ENCODE measurements around the gene GRAMD1B.
"Not testable (repeated sequence)": the region's sequence is repeated elsewhere in the genome, so short reads cannot be mapped to it uniquely, and the experiment has no call there.

GRAMD1B gene

DNA sequence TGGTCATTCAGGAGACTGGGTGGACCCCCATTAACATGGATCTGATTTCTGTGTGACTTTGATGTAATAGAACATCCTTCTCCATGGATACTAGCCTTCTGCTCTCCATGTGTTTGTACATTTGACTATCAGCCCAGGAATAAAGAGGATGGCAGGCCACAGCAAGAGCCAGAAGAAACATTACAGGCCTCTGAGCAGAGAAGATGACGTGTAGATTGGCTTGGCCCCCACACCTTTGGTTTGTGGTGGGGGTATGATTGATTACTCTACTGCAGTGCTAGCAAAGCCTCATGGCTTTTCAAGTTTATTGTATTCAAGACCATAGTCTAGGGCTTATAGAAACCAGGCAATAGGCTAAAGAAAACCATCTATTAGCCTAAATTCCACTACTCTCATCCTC is 77.0 kb downstream of the GRAMD1B start:
- TF ChIP-seq, protein P1, sequence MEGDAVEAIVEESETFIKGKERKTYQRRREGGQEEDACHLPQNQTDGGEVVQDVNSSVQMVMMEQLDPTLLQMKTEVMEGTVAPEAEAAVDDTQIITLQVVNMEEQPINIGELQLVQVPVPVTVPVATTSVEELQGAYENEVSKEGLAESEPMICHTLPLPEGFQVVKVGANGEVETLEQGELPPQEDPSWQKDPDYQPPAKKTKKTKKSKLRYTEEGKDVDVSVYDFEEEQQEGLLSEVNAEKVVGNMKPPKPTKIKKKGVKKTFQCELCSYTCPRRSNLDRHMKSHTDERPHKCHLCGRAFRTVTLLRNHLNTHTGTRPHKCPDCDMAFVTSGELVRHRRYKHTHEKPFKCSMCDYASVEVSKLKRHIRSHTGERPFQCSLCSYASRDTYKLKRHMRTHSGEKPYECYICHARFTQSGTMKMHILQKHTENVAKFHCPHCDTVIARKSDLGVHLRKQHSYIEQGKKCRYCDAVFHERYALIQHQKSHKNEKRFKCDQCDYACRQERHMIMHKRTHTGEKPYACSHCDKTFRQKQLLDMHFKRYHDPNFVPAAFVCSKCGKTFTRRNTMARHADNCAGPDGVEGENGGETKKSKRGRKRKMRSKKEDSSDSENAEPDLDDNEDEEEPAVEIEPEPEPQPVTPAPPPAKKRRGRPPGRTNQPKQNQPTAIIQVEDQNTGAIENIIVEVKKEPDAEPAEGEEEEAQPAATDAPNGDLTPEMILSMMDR (IDR thresholded peaks at IDR 0.05; ENCODE audit: low read depth, low read length), result no peak
- TF ChIP-seq POLR2A (IDR thresholded peaks at IDR 0.05; ENCODE audit: extremely low read depth, insufficient read length) (no peak), MYC (IDR thresholded peaks at IDR 0.05; ENCODE audit: low read depth, low read length) (no peak)
- TF ChIP-seq, protein P2, sequence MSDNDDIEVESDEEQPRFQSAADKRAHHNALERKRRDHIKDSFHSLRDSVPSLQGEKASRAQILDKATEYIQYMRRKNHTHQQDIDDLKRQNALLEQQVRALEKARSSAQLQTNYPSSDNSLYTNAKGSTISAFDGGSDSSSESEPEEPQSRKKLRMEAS (IDR thresholded peaks at IDR 0.05; ENCODE audit: low read depth, low read length), result no peak
- no peak for DNase-seq (ENCODE audit: low read depth)
- no peak overlapping the region for H3K4me3 ChIP-seq (ENCODE audit: low read depth, low read length)

GRCh38 chr11:123509737-123510578 is 79.9 kb downstream of the GRAMD1B start:
- H3K4me3 ChIP-seq (ENCODE audit: low read depth, low read length), result no peak overlapping the region
- TF ChIP-seq, protein P1 (IDR thresholded peaks at IDR 0.05; ENCODE audit: low read depth, low read length), result no peak
- TF ChIP-seq POLR2A (IDR thresholded peaks at IDR 0.05; ENCODE audit: extremely low read depth, insufficient read length) (no peak), MYC (IDR thresholded peaks at IDR 0.05; ENCODE audit: low read depth, low read length) (no peak)
- TF ChIP-seq, protein P2 (IDR thresholded peaks at IDR 0.05; ENCODE audit: low read depth, low read length), result no peak
- no peak for DNase-seq (ENCODE audit: low read depth)

GRCh38 chr11:123510579-123510905 is 80.5 kb downstream of the GRAMD1B start:
- TF ChIP-seq, protein P1 (IDR thresholded peaks at IDR 0.05; ENCODE audit: low read depth, low read length), result no peak
- TF ChIP-seq POLR2A (IDR thresholded peaks at IDR 0.05; ENCODE audit: extremely low read depth, insufficient read length), result no peak
- TF ChIP-seq MYC (IDR thresholded peaks at IDR 0.05; ENCODE audit: low read depth, low read length), result no peak
- TF ChIP-seq, protein P2 (IDR thresholded peaks at IDR 0.05; ENCODE audit: low read depth, low read length), result no peak
- no peak overlapping the region for H3K4me3 ChIP-seq (ENCODE audit: low read depth, low read length)
- DNase-seq (ENCODE audit: low read depth), result no peak

DNA sequence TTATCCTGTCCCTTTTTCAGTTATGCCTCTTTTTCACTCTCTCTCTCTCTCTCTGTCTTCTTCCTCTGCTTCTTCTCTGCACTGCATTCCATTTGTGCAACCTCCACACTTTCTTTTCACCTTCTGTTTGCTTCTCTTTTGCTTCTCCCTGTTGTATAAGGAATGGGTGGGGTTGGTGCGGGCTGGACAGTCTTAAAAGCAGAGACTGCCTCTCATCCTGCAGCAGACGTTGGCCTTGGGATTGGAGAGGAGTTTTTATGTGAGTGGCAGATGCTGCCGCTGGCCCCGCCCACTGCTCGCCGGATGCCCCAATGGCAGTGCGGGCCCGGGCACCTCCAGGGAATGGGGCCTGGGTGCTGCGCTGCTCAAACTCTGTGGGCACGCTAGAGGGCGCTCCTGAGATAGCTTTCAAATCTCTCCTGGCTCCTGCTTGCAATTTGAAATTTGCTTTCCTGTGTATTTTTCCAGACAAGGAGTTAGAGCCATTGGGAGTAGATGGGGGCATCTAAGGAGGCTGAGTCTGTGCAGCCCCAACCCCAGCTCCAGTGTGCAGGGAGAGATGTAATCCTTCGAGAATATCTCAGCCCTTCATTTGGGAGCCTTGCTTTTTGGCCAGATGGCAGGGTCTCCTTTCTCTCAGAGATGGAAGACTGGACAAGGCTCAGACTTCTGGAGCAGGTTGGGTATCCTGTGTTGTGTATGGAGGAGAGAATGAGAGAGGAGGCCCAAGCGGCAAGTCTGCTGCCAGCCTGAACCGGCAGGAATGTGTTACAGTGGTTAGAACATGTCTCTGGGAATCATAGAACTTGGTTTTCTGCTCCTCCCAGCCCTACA is 81.2 kb downstream of the GRAMD1B start:
- no peak overlapping the region for H3K4me3 ChIP-seq (ENCODE audit: low read depth, low read length)
- TF ChIP-seq MYC (IDR thresholded peaks at IDR 0.05; ENCODE audit: low read depth, low read length), result no peak
- TF ChIP-seq, protein P1 (IDR thresholded peaks at IDR 0.05; ENCODE audit: low read depth, low read length), result peak; percentile 86
- no peak for TF ChIP-seq POLR2A (IDR thresholded peaks at IDR 0.05; ENCODE audit: extremely low read depth, insufficient read length)
- TF ChIP-seq, protein P2 (IDR thresholded peaks at IDR 0.05; ENCODE audit: low read depth, low read length), result no peak; the same call in 1 of the 2 replicates
- DNase-seq (ENCODE audit: low read depth), result peak; percentile 92

- DNase-seq (ENCODE audit: low read depth); H3K4me3 ChIP-seq (ENCODE audit: low read depth, low read length): not testable (repeated sequence)
Measured at GRCh38 chr11:123513309-123513708, 83.2 kb downstream of the GRAMD1B start.

DNA sequence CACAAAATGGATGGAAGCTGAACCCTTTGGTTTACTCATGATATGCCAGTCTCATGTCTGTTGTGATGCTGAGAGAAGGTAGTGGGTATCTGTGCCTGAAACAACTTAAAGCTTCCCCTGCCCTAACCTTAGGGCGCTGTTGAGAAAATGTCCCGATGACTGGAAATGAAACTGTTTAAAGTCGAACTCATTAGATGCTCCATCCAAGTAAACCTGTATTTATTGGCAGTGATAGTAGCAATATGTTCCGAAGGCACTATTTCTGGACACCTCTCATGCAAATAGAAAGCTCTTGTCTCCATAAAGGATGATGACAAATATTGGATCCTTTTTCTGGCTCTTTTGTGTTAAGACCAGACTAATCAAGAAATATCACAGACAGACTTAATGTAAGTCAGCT is 86.2 kb downstream of the GRAMD1B start:
- no peak overlapping the region for H3K4me3 ChIP-seq (ENCODE audit: low read depth, low read length)
- TF ChIP-seq POLR2A (IDR thresholded peaks at IDR 0.05; ENCODE audit: extremely low read depth, insufficient read length), result no peak
- TF ChIP-seq, protein P2 (IDR thresholded peaks at IDR 0.05; ENCODE audit: low read depth, low read length), result no peak
- TF ChIP-seq MYC (IDR thresholded peaks at IDR 0.05; ENCODE audit: low read depth, low read length), result no peak
- DNase-seq (ENCODE audit: low read depth), result no peak
